Coronary artery (tissue), 2 donors: ENCODE results near the gene DKC1.

ENCODE experiments used
- DNase-seq: peaks from one replicate; pipeline ENCODE4 v3.0.0-alpha.2; 2017; ENCODE audit warnings: low spot score
- H3K27ac ChIP-seq, 2 donors: fragments of 200-600 bp; sonication (generic); one replicate each; pipeline ENCODE4 v1.5.1; 2016 to 2019
- H3K4me3 ChIP-seq: fragments of 200-600 bp; sonication (generic); 2 replicates; pipeline ENCODE4 v1.5.1; 2016; ENCODE audit warnings: mild to moderate bottlenecking, moderate library complexity
- CTCF ChIP-seq: fragments of 200-600 bp; sonication (generic); IDR thresholded peaks from one replicate; pipeline ENCODE4 v1.5.1; 2019; ENCODE audit warnings: antibody characterized with exemption

Gene DKC1

GRCh38 chrX:154749856-154750255 lies 12.8 kb upstream of the DKC1 start:
- H3K27ac ChIP-seq, result peak overlapping the region; percentile 57 to 92
- no peak for DNase-seq

GRCh38 chrX:154750301-154751202 lies 12.1 kb upstream of the DKC1 start, which contains the start of gene GAB3:
Gene GAB3 (minus strand): TSS chrX:154751077. CDS start chrX:154751025, 52 bp downstream.
- no peak for DNase-seq
- Histone ChIP-seq H3K4me3 (peak within 1 kb of the TSS; percentile 78), H3K27ac (peak within 1 kb of the TSS; percentile 57 to 92)
- TF ChIP-seq CTCF, result no peak

More at GRCh38 chrX:154749856-154750255, 12.8 kb upstream of the DKC1 start:
- TF ChIP-seq CTCF, result no peak
- H3K4me3 ChIP-seq, result peak overlapping the region; percentile 78

GRCh38 chrX:154751203-154751668 lies 11.4 kb upstream of the DKC1 start:
- Histone ChIP-seq H3K4me3 (peak overlapping the region; percentile 78), H3K27ac (peak overlapping the region; percentile 16 to 92)
- TF ChIP-seq CTCF, result no peak
- DNase-seq, result no peak

GRCh38 chrX:154751669-154752271 lies 10.9 kb upstream of the DKC1 start:
- no peak for DNase-seq
- Histone ChIP-seq H3K4me3 (peak overlapping the region; percentile 78), H3K27ac (peak overlapping the region in 1 of 2 donors; percentile 4)
- no peak for TF ChIP-seq CTCF

- H3K27ac ChIP-seq, result no peak overlapping the region
- no peak for DNase-seq
- no peak overlapping the region for H3K4me3 ChIP-seq
- TF ChIP-seq CTCF, result no peak
Observed at GRCh38 chrX:154758696-154759095, 4.0 kb upstream of the DKC1 start.

GRCh38 chrX:154761977-154762536 lies 607 bp upstream of the DKC1 start:
- Histone ChIP-seq H3K27ac (peak overlapping the region; percentile 23 to 72), H3K4me3 (peak overlapping the region; percentile 78)
- DNase-seq, result no peak
- no peak for TF ChIP-seq CTCF
